Rectal smooth muscle tissue (tissue), 1 donor: ENCODE measurements around the gene MANF.

Experiments
- H3K27ac ChIP-seq: one replicate; pipeline ENCODE4 v1.7.0; 2013; ENCODE audit warnings: low read depth, low read length, inconsistent platforms
- H3K27me3 ChIP-seq: one replicate; pipeline ENCODE4 v1.7.0; 2013; ENCODE audit warnings: low read length; ENCODE audit not compliant: control insufficient read depth, insufficient read depth
- H3K36me3 ChIP-seq: one replicate; pipeline ENCODE4 v1.7.0; 2013; ENCODE audit warnings: low read length; ENCODE audit not compliant: control insufficient read depth, insufficient read depth
- H3K4me1 ChIP-seq: one replicate; pipeline ENCODE4 v1.7.0; 2013; ENCODE audit warnings: low read length; ENCODE audit not compliant: control insufficient read depth, insufficient read depth
- H3K4me3 ChIP-seq: one replicate; pipeline ENCODE4 v1.7.0; 2013; ENCODE audit warnings: low read length
- H3K9ac ChIP-seq: one replicate; pipeline ENCODE4 v1.7.0; 2013; ENCODE audit warnings: low read length

MANF gene

DNA sequence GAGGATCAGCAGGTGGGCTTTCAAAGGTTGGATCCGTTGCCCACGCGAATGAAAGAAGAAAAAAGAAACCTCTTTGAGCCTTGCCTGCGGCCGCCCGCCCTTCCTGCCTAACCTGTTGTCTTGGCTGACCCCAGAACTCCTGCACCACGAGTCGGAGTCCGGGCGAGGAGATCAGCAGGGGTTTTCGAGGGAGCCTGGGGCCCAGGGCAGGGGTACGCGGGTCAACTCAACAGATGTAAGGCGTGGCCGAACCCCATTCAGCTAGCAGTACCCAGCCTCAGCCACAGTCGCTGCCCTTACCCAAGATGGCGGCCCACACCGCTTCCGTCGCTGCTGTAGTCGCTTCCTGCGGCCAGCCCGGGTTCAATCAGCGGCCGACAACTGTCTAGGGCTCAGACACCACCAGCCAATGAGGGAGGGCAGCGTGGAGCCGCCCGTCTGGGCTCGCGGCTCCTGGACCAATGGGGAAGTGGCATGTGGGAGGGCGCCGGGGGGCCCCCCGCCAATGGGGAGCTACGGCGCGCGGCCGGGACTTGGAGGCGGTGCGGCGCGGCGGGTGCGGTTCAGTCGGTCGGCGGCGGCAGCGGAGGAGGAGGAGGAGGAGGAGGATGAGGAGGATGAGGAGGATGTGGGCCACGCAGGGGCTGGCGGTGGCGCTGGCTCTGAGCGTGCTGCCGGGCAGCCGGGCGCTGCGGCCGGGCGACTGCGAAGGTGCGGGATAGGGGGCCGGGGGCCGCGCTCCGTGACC is at the start of gene MANF:
TSS of gene MANF (plus strand) at position 566 of the 748 bp plus-strand sequence. CDS start at position 618, 52 bp downstream.
- H3K4me1 ChIP-seq = peaks cover 12% of the 10 kb centered on the region
- no peaks in the 10 kb centered on the region for H3K27me3 ChIP-seq
- H3K9ac ChIP-seq = peak within 1 kb of the TSS; percentile 81
- H3K36me3 ChIP-seq = no peaks in the 10 kb centered on the region
- H3K4me3 ChIP-seq = peak within 1 kb of the TSS; percentile 87
- H3K27ac ChIP-seq = peak within 1 kb of the TSS; percentile 91

GRCh38 chr3:51336261-51336660 is 48.8 kb upstream of the MANF start:
- Histone ChIP-seq H3K9ac (no peak overlapping the region), H3K4me1 (peaks cover 13% of the 10 kb centered on the region), H3K4me3 (no peak overlapping the region), H3K27me3 (no peaks in the 10 kb centered on the region), H3K36me3 (no peaks in the 10 kb centered on the region), H3K27ac (no peak overlapping the region)

- H3K27ac ChIP-seq = no peak overlapping the region
- H3K4me1 ChIP-seq = peaks cover 13% of the 10 kb centered on the region
- no peaks in the 10 kb centered on the region for H3K27me3 ChIP-seq
- H3K9ac ChIP-seq = no peak overlapping the region
- no peak overlapping the region for H3K4me3 ChIP-seq
- H3K36me3 ChIP-seq = no peaks in the 10 kb centered on the region
Measured at GRCh38 chr3:51337666-51338065, 47.4 kb upstream of the MANF start.

DNA sequence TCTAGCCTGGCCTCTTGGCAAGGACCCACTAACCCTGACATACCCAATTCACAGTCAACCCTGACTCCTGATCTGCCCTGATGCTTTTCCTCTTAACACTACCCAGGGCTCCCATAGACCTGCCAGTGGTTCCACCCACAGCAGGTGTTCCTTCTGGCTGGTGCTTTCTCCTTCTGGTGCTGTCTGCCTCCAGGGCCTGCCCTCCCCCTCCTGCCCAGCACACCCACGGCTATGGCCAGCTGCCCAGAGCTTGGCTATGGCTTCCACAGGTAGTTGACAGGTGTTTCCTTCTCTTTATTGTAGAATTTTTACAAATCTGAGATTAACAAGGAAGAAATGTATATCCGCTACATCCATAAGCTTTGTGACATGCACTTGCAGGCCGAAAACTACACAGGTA is 46.5 kb upstream of the MANF start:
- no peak overlapping the region for H3K4me3 ChIP-seq
- no peak overlapping the region for H3K27ac ChIP-seq
- no peaks in the 10 kb centered on the region for H3K27me3 ChIP-seq
- H3K9ac ChIP-seq = no peak overlapping the region
- H3K4me1 ChIP-seq = peaks cover 13% of the 10 kb centered on the region
- H3K36me3 ChIP-seq = no peaks in the 10 kb centered on the region

- Histone ChIP-seq H3K4me1 (peaks cover 13% of the 10 kb centered on the region), H3K4me3 (no peak overlapping the region), H3K27ac (peak overlapping the region; percentile 62), H3K27me3 (no peaks in the 10 kb centered on the region), H3K9ac (no peak overlapping the region), H3K36me3 (no peaks in the 10 kb centered on the region)
Measured at GRCh38 chr3:51340013-51340829, 44.9 kb upstream of the MANF start.

GRCh38 chr3:51340989-51341636 is 44.0 kb upstream of the MANF start:
- H3K27ac ChIP-seq = peak overlapping the region; percentile 39
- H3K4me3 ChIP-seq = no peak overlapping the region
- H3K9ac ChIP-seq = no peak overlapping the region
- H3K36me3 ChIP-seq = no peaks in the 10 kb centered on the region
- no peaks in the 10 kb centered on the region for H3K27me3 ChIP-seq
- peaks cover 13% of the 10 kb centered on the region for H3K4me1 ChIP-seq

GRCh38 chr3:51343918-51344687 is 41.0 kb upstream of the MANF start:
- H3K27ac ChIP-seq = no peak overlapping the region
- H3K27me3 ChIP-seq = no peaks in the 10 kb centered on the region
- no peak overlapping the region for H3K9ac ChIP-seq
- no peaks in the 10 kb centered on the region for H3K36me3 ChIP-seq
- H3K4me3 ChIP-seq = no peak overlapping the region
- H3K4me1 ChIP-seq = peaks cover 13% of the 10 kb centered on the region

- Histone ChIP-seq H3K4me3 (no peak overlapping the region), H3K27me3 (no peaks in the 10 kb centered on the region), H3K9ac (no peak overlapping the region), H3K36me3 (no peaks in the 10 kb centered on the region), H3K27ac (no peak overlapping the region), H3K4me1 (no peaks in the 10 kb centered on the region)
Measured at GRCh38 chr3:51350751-51351150, 34.3 kb upstream of the MANF start.

DNA sequence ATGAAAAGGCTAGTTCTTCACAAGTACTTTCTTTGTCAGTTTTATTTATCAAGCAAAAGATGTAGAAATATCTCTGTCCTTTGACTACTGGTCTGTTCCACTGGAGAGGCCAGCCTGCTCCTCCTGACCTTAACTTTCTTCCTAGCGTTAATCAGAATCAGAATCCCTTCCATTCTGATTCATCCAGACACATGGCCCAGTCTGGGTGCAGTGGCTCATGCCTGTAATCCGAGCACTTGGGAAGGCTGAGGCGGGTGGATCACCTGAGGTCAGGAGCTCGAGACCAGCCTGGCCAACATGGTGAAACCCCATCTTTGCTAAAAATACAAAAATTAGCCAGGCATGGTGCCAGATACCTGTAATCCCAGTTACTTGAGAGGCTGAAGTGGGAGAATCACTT is 32.0 kb upstream of the MANF start:
- Histone ChIP-seq H3K27me3 (no peaks in the 10 kb centered on the region), H3K36me3 (no peaks in the 10 kb centered on the region), H3K9ac (no peak overlapping the region), H3K4me3 (no peak overlapping the region), H3K27ac (no peak overlapping the region), H3K4me1 (no peaks in the 10 kb centered on the region)

DNA sequence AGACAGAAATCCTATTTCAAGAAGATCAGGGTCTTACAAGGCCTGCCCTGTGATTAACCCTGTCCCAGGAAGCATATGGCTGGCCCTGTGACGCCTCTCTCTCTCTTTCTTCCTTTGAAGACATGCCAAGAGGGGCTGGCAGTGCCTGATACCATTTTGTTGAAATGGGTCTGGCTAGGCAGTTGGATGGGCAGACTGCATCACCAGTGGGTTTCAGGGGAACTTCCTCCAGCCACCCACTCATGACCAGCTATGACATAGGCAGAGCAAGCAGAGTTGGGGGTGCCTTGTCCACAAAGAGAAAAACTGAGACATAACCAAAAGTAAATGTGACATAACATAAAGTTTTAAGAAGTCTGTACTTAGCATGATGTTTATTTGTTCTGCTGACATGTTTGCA is 31.4 kb upstream of the MANF start:
- no peak overlapping the region for H3K27ac ChIP-seq
- no peak overlapping the region for H3K4me3 ChIP-seq
- H3K36me3 ChIP-seq = no peaks in the 10 kb centered on the region
- H3K4me1 ChIP-seq = no peaks in the 10 kb centered on the region
- H3K9ac ChIP-seq = no peak overlapping the region
- H3K27me3 ChIP-seq = no peaks in the 10 kb centered on the region

GRCh38 chr3:51354172-51354571 is 30.9 kb upstream of the MANF start:
- Histone ChIP-seq H3K9ac (no peak overlapping the region), H3K36me3 (no peaks in the 10 kb centered on the region), H3K4me1 (no peaks in the 10 kb centered on the region), H3K27ac (no peak overlapping the region), H3K27me3 (no peaks in the 10 kb centered on the region), H3K4me3 (no peak overlapping the region)
